DMS 273 (cell line): ENCODE results near the gene SUSD2.
"Not testable (repeated sequence)": the region's sequence is repeated elsewhere in the genome, so short reads cannot be mapped to it uniquely, and the experiment has no call there.

Source experiments
- DNase-seq: peaks from one replicate; lab custom pipeline; 2025; ENCODE audit not compliant: unreplicated experiment; lab: John Stamatoyannopoulos, UW

Gene SUSD2

DNA sequence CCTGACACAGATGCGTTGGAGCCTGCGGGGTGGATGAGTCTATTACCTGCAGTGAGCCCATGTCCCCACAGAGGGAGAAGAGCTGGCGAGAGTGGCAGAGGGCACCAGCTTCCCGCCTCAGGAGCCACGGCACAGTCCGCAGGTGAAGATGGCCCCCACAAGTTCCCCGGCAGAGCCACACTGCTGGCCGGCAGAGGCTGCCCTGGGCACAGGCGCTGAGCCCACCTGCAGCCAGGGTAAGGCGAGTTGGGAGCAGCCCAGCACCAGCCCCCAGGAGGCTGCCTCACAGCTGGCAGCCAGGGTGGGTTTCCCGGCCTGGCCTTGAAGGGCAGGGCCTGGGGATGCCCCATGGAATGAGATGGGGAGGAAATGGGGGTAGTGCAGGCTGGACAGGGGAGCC is 5.2 kb upstream of the SUSD2 start:
- no peak for DNase-seq

DNA sequence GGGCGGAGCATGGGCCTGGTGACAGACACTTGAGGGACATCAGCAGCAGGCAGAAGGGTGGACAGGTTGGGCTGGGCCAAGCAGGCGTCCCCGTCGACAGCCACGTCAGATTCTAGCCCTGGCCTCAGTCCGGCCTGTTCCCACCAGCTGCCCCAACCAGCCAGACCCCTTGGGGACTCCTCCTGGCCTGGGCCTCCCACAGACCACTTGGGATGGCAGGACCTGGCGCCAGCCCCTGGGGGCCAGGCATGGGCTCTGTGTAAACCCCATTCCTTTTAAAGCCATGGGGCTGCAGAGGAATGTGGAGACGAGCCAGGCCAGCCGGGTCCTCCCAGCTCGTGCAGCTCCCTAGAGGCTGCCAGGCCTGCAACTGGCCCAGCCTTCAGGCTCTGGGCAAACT is 4.7 kb upstream of the SUSD2 start:
- no peak for DNase-seq

DNA sequence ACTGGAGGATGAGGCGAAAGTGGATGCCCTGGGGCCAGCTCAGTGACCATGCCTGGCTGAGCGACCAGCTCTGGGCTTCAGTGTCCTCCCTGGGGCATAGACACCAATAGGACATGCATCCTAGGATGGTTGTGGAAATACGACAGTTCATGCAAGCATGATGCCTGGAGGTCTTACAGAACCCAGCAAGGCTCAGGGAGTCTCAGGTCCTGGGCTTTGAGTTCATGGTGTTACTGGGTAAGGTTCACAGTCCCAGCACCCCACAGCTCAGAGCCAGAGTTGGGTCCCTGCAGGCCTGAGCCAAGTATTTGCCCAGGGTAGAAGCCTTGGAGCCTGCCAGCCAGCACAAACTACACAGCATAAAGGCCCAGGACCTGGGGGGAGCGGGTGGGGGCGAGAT is 4.2 kb upstream of the SUSD2 start:
- no peak for DNase-seq

DNA sequence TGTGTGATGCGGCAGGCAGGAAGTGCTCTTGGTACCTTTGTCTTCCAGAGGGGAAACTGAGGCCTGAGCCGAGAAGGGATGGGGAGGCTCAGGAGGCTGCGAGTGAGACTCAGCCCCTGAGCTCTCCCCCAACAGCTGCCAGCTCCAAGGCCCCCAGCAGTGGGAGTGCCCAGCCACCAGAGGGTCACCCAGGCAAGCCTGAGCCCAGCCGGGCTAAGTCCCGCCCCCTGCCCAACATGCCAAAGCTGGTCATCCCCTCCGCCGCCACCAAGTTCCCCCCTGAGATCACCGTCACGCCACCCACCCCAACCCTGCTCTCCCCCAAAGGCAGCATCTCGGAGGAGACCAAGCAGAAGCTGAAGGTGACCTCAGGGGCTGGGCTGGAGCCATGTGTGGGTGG is 3.8 kb upstream of the SUSD2 start:
- DNase-seq, result no peak

DNA sequence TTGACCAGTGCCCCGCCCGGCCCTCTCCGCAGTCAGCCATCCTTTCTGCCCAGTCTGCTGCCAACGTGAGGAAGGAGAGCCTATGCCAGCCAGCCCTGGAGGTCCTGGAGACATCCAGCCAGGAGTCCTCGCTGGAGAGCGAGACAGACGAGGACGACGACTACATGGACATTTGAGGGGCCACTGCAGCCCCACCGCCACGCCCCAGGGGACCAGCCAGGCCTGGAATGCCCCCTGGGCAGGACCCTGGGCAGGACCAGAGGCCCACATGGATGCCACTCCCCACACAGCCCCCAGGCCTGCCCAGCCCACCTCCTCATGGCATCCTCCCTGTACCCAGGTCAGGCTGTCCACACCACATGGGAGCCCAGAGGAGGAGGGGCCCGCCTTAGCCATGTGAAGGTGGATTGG is 3.3 kb upstream of the SUSD2 start:
- no peak for DNase-seq

DNA sequence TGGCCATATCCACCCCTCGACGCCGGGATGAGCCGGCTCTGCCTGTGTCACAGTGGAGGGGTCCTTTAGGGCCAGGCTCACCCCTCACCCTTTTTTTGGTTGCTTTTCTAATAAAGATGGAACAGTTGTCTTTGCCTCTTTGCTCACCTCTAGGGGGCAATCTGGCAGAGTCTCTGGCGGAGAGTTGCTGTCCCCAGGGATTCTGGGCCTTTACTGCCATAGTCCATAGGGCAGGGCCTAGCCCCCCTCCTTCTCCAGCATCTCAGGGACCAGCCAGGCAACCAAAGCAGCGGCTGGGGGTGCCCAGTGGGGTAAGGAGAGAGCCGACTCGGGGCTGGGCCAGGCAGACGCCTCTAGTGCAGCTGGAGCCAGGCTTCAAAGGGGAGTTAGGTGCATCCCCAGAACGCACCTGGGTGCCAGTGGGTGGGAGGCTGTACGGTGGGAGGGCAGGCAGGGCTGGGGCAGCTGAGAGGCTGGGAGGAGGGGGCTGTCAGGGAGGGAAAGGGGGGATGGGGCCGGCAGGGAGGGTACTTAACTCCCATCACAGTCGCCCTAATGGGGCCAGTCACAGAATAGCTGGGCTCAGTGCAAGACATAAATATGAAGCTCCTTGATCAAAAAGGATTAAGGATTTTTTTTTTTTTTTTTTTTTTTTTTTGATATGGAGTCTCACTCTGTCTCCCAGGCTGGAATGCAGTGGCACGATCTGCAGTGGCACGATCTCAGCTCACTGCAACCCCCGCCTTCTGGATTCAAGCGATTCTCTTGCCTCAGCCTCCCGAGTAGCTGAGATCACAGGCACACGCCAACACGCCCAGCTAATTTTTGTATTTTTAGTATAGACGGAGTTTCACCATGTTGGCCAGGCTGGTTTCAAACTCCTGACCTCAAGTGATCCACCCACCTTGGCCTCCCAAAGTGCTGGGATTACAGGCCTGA is 2.5 kb upstream of the SUSD2 start:
- peak; percentile 54 for DNase-seq

DNA sequence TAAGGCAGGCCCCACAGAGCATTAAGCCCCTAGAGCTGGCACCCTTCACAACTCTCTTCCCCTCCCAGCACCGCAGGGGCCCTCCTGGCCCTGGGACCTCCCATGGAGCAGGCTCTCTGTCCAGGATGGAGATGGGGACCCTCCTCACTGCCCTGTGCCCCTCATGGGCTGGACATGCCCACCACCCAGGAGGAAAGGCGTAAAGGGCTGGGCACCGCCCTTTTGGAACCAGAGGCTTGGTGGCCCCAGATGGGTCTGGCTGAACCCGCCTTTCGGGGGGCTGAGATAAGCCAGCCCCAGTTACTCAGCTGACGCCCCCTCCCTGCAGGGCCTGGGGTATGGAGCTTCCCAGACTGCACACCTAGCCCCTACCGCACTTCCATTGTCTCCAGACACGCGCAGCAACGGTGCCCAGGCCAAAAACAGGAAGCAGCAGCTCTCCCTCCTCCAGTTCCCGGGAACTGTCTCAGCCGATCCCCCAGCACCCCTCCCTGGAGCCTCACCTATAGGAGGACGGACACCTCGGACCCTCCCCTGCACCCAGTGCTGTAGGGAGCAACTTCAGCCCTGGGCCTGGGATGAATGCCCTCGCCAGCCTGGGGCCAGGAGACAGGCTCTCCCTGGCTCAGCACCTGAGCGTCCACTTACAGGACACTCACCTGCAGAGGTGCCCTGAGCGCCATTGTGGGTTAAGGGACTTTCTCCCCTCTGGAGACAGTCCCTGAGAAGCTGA is 1.6 kb upstream of the SUSD2 start:
- DNase-seq, result no peak

DNA sequence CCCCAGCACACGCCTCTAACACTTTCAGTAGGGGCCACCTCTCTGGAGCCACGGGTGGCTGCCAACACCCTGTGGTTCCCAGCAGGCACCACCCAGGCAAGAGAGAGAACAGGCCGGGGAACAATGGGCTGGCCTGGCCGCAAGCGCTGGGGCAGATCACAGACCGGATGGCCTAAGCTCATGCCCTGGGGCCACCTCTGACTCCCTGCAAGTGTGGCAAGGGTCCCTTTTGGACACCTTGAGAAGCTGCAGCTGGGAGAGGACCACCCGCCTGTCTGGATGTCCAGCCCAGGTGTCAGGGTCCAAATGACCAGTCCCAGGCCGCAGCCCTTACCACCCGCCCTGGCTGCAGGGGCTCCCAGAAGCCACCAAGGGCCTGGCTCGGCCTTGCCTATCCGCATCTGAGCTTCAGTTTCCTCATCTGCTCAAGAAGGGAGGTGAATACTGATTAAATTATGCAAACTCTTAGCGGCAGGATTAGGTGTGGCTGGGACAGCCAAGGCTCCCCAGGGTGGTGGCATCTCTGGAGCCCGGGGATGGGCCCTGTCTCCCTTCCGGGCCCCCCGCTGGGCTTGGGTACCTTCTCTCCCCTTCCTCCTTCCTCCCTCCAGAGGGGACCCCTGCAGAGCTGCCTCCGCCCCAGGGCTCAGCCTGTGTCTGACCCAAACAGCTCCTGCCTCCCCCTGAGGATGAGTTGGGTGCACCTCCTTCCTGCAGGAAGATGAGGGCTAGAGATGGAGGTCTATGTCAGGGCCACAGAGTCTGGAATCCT is 785 bp upstream of the SUSD2 start:
- no peak for DNase-seq

DNA sequence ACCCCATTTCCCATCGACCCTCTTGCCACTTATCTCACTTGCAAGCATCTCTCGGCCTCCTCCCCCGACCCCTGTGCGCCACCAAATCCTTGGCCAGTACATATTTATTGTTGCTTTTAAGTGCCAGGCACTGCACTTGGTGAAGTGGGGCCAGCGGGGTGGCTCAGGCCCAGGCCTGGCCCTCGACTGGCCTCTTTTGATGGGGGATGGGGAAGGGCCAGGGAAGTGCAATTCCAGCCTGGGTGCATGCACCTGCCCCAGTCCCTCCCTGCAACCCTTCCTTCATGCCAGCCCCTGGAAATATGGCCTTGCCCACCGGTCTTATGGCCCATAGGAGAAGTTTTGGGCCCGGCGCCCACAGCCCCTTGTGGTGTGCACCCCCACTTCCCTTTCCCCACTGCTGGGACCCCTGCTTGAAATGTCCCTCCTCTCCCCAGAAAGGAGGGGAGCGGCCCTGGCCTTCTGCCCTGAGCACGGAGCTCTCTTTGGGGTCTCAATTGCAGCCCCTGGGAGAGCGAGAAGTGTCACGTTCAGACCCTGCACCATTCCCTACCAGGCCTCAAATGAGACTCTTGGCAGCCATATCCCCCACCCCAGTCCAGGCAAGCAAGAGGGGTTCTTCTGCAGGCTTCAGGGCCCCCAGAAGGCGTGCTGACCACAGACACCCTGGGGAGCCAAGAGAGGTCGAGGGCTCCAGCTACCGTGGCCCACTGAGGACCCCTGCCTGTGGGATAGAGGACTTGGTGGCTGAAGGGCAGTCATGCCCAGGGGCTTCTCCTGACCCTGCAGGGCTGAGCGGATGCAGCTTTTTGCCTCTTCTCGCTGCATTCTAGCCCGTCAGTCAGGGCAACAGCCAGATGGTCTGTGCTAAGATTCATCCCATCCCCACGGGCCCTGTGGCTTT is 961 bp downstream of the SUSD2 start:
- DNase-seq, result peak; percentile 36

DNA sequence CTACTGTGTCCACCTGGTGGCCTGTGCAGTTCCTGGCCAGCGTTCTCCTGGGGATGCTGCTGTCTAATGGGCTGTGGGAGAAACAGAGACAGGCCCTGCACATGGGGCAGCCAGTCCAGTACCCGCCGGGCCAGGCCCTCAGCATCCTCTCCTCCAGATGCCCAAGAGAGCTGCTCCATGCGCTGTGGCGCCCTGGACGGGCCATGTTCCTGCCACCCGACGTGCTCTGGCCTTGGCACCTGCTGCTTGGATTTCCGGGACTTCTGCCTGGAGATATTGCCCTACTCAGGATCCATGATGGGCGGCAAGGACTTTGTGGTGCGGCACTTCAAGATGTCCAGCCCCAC is 1.6 kb downstream of the SUSD2 start:
- DNase-seq, result not testable (repeated sequence)

DNA sequence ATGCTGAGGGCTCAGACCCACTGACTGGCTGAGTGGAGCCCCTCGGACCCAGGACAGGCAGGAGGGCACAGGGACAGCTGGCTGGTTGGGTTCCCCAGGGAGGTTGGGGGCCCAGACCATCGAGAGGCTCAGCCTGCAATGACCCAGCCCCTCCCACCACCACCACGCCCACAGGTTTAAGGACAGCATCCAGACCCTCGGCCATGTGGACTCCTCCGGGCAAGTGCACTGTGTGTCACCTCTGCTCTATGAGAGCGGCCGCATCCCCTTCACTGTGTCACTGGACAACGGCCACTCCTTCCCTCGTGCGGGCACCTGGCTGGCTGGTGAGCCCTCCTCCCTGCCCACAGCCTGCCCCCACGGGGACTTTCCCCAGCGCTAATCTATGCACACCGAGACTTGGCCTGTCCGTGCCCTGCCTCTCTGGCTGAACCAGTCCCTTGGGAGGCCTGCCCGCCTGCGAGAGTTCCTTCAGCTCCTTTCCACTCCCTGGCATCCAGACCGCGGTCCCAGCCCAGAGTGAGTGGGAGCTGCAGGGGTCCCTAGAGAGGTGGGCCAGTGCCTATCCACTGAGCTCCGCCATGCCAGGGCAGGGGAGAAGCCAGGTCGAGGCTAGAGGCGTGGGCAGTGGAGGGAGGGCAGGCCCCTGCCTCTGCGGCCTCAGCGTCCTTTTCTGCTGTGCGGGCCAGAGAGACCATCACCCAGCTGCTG is 2.2 kb downstream of the SUSD2 start:
- peak; percentile 6 for DNase-seq

DNA sequence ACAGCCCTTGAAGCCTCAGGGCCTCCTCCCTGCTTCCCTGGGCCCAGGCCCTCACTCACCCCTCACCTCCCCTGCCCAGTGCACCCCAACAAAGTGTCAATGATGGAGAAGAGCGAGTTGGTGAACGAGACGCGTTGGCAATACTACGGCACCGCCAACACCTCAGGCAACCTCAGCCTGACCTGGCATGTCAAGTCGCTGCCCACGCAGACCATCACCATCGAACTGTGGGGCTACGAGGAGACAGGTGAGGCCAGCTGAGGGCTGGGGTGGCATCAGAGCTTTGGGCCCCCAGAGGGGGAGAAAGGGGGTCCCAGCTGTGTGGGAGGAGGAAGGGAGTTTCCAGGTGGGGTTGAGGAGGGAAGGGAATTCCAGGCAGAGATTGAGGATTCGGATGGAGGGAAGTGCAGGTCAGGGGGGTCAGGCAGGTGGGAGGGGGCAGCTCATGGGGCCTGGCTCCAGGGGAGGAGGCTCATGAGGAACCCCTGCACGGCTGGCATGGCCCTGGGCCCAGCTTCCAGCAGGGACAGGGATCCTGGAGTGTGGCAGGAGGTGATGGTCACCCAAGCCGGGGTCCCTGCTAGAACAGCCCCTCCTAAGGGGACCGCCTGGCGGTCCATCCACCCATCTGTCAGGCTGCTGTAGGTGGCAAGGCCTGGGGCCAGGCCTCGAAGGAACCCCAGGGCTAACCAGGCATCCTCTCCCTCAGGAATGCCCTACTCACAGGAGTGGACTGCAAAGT is 2.9 kb downstream of the SUSD2 start:
- DNase-seq, result no peak

DNA sequence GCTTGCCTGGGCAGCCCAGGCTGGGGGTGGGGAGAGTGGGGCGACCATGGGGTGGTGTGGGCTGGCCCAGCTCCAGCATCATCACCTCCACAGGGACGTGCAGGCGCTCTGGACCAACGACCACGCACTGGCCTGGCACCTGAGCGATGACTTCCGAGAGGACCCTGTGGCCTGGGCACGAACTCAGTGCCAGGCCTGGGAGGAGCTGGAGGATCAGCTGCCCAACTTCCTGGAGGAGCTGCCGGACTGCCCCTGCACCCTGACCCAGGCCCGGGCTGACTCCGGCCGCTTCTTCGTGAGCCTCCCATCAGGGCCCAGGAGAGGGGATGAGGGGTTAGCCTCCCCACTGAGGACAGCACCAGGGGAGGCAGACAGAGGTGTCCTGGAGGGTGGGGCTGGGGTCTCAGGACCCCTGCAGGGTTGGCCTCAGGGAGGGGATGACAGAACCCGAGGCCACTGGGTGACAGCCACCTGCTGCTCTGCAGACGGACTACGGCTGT is 3.8 kb downstream of the SUSD2 start:
- DNase-seq, result no peak

DNA sequence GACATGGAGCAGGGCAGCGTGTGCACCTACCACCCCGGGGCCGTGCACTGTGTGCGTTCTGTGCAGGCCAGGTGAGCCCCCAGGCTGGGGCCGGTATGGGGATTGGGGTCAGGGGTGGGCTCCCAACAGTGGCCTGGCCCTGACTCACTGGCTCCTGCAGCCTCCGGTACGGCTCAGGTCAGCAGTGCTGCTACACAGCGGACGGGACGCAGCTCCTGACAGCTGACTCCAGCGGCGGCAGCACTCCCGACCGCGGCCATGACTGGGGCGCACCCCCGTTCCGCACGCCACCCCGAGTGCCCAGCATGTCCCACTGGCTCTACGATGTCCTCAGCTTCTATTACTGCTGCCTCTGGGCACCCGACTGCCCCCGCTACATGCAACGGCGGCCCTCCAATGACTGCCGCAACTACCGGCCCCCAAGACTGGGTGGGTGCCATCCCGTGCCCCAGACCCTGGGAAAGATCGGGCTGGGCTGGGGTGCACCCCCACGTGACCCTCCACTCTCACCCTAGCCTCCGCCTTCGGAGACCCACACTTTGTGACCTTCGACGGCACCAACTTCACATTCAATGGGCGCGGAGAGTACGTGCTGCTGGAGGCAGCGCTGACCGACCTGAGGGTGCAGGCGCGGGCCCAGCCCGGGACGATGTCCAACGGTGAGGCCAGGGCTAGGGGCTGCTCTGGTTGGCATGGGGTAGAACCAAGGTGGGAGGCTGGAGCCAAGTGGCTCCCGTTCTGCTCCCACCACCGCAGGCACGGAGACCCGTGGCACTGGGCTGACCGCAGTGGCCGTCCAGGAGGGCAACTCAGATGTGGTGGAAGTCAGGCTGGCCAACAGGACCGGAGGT is 4.4 kb downstream of the SUSD2 start:
- DNase-seq, result no peak

DNA sequence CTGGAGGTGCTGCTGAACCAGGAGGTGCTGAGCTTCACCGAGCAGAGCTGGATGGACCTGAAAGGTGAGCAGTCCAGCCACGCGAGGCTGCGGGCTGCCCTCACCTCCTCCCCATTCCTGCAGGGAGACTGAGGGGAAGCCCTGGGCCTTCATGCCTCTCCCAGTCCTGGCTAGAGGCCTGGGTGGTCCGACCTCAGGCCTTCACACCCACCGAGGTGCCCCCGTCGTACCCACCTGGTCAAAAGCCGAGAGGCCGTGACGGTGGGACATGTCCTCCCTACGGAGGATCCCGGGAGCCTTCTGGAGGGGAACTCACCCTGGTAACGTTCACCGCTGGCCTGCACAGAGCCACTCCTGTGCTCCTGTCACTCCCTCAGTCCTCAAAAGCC is 5.1 kb downstream of the SUSD2 start:
- peak; percentile 12 for DNase-seq

DNA sequence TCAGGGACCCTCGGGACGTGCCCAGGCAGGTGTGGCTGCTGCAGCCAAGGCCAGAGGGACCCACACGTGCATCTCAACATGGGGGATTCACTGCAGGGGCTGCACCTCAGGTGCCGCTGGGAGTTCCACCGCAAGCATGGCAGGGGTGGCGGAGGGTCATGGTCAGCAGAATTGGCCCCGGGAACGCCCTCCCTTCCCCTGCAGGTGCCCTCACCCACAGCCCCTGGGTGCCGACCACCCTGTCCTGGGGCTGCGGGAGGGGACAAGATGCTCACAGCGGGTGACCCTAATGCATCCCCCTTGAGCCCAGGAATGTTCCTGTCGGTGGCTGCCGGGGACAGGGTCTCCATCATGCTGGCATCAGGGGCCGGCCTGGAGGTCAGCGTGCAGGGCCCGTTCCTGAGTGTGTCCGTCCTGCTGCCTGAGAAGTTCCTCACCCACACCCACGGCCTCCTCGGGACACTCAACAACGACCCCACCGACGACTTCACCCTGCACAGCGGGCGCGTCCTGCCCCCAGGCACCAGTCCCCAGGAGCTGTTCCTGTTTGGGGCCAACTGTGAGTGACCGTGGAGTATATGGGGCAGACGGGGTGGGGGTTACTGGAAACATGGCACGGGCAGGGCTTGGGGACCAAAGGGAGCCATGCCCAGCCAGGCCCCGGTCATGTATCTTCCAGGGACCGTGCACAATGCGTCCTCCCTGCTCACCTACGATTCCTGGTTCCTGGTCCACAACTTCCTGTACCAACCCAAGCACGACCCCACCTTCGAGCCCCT is 5.8 kb downstream of the SUSD2 start:
- no peak for DNase-seq
